Frontal cortex (tissue), 4 donors: ENCODE results near the gene TMEM252. TPM values are rescaled to one million over a fixed set of nuclear protein-coding genes. Genes with fewer than 3 reads are reported as not detected.

Source experiments
- DNase-seq, 2 donors: peaks; one replicate each; pipeline ENCODE4 v3.0.0; 2012; ENCODE audit warnings: low spot score in 2 of 2
- FAIRE-seq: peaks from 2 replicates; lab custom pipeline; 2012; peaks lifted over from hg19 to GRCh38; lab: Jason Lieb, UNC
- total RNA-seq: library from RNA; depleted of rRNA; stranded (reverse); fragments of >200 nt; gene quantifications from one replicate; pipeline ENCODE4 v1.2.3, GENCODE V29; 2014
- donor health status: control.
- donor health status: control.
- donor health status: control.

TMEM252 gene
- not detected for total RNA-seq

- no peak for FAIRE-seq
- DNase-seq = no peak
These were observed at the start of gene TMEM252 for GRCh38 chr9:68540712-68541535. TSS of gene TMEM252 (minus strand) at chr9:68540883. CDS start at chr9:68540814, 69 bp downstream.

GRCh38 chr9:68585034-68585761 is 44.5 kb upstream of the TMEM252 start:
- no peak for FAIRE-seq

GRCh38 chr9:68584189-68585033 is 43.7 kb upstream of the TMEM252 start:
- DNase-seq (peak in 1 of 2 donors; percentile 71), FAIRE-seq (peak; percentile 68)

More at GRCh38 chr9:68585034-68585761, 44.5 kb upstream of the TMEM252 start:
- no peak for DNase-seq

- no peak for FAIRE-seq
- DNase-seq = no peak
These were observed 41.0 kb upstream of the TMEM252 start for GRCh38 chr9:68581696-68582095.

GRCh38 chr9:68577774-68578591 is 37.3 kb upstream of the TMEM252 start:
- DNase-seq = no peak

GRCh38 chr9:68575817-68576216 is 35.1 kb upstream of the TMEM252 start:
- DNase-seq (no peak), FAIRE-seq (no peak)

More at GRCh38 chr9:68577774-68578591, 37.3 kb upstream of the TMEM252 start:
- no peak for FAIRE-seq

GRCh38 chr9:68574150-68574549 is 33.5 kb upstream of the TMEM252 start:
- DNase-seq (no peak), FAIRE-seq (no peak)

- FAIRE-seq (no peak), DNase-seq (no peak)
These were observed 26.9 kb upstream of the TMEM252 start for GRCh38 chr9:68567565-68567964.

GRCh38 chr9:68562461-68562860 is 21.8 kb upstream of the TMEM252 start:
- FAIRE-seq (no peak), DNase-seq (no peak)

GRCh38 chr9:68560071-68560844 is 19.6 kb upstream of the TMEM252 start:
- DNase-seq = no peak
- no peak for FAIRE-seq

GRCh38 chr9:68558545-68558944 is 17.9 kb upstream of the TMEM252 start:
- DNase-seq = no peak
- FAIRE-seq = no peak

GRCh38 chr9:68555437-68556150 is 14.9 kb upstream of the TMEM252 start:
- FAIRE-seq (no peak), DNase-seq (no peak)

- FAIRE-seq = no peak
- no peak for DNase-seq
These were observed 12.2 kb upstream of the TMEM252 start for GRCh38 chr9:68552700-68553476.

GRCh38 chr9:68551191-68551590 is 10.5 kb upstream of the TMEM252 start:
- FAIRE-seq (no peak), DNase-seq (no peak)

GRCh38 chr9:68548241-68548640 is 7.6 kb upstream of the TMEM252 start:
- DNase-seq = no peak

GRCh38 chr9:68547417-68547816 is 6.7 kb upstream of the TMEM252 start:
- FAIRE-seq (no peak), DNase-seq (no peak)

More at GRCh38 chr9:68548241-68548640, 7.6 kb upstream of the TMEM252 start:
- no peak for FAIRE-seq
